GM10266 (cell line): ENCODE measurements around the gene BMAL1.

Experiments used
- DNase-seq: peaks from one replicate; pipeline ENCODE4 v3.0.0; 2012; ENCODE audit errors: extremely low spot score
- TF ChIP-seq, protein P1 (sequence below): IDR thresholded peaks from 2 replicates; pipeline ENCODE4 v1.5.1; 2012; ENCODE audit warnings: mild to moderate bottlenecking, low read depth; ENCODE audit not compliant: control insufficient read depth, insufficient read depth; ENCODE audit errors: missing control alignments

The BMAL1 gene

DNA sequence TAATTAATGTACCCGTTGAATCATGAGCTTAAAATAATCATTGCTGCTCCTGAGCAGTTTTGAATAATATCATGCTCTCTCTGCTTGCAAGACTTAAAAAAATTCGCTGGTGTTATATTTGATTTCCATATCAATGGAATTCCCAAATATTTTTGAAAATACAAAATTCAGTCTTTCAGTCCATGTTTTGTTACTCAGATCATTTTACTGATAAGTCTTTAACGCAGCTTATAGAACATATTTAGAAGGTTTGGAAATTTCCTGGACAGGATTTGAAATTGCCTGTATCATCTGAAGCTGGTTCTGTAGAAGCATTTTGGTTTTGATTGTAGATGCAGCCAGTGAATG is 1.9 kb downstream of the BMAL1 start:
- TF ChIP-seq, protein P1, sequence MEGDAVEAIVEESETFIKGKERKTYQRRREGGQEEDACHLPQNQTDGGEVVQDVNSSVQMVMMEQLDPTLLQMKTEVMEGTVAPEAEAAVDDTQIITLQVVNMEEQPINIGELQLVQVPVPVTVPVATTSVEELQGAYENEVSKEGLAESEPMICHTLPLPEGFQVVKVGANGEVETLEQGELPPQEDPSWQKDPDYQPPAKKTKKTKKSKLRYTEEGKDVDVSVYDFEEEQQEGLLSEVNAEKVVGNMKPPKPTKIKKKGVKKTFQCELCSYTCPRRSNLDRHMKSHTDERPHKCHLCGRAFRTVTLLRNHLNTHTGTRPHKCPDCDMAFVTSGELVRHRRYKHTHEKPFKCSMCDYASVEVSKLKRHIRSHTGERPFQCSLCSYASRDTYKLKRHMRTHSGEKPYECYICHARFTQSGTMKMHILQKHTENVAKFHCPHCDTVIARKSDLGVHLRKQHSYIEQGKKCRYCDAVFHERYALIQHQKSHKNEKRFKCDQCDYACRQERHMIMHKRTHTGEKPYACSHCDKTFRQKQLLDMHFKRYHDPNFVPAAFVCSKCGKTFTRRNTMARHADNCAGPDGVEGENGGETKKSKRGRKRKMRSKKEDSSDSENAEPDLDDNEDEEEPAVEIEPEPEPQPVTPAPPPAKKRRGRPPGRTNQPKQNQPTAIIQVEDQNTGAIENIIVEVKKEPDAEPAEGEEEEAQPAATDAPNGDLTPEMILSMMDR: no peak
- no peak for DNase-seq

DNA sequence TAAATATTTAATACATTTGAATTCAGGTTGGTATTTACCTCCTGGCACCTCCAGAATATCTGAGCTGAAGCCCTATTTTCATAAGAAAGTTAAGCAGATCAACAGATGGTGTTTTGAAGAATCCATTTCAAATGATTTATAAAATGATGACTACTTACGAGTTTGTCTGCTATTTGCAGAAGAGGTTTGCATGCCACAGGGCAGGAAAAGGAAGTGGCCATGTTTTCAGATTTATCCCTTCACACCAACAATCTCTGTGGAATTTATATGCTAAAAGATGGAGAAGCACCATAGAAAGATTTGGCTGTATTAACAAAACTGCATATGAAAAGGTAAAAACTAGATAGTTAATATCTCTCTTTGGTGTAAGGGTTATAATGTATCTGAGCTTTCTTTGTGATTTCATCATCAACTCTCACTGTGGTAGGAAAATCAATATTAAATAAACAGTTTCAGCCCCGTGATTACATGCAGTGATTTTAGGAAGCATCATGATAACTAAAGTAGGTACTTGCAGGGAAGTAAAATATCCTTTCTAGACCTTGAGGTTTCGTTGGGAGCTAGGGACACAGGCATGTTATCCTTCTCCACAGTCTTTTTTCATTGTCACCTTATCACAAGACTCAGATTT is 2.6 kb downstream of the BMAL1 start:
- no peak for DNase-seq
- TF ChIP-seq, protein P1: no peak

DNA sequence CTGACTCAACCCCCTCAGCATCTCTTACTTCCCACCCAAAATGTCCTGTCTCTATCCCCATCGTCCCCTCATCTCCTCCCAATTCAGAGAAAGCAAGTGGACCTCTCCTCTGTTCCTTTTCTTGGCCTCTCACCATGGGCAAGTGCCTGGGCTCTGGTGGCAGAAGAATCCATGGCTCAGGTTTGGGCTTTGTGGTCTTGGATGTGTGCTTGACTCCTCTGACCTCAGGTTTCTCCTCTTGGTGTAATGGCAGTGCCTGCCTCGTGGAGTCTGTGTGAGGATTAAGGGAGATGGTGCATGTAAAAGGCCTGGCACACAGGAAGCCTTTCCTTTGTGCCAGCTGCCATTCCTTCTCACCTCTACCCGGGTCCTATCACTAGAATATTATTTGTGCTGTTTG is 3.2 kb downstream of the BMAL1 start:
- TF ChIP-seq, protein P1: no peak
- no peak for DNase-seq

DNA sequence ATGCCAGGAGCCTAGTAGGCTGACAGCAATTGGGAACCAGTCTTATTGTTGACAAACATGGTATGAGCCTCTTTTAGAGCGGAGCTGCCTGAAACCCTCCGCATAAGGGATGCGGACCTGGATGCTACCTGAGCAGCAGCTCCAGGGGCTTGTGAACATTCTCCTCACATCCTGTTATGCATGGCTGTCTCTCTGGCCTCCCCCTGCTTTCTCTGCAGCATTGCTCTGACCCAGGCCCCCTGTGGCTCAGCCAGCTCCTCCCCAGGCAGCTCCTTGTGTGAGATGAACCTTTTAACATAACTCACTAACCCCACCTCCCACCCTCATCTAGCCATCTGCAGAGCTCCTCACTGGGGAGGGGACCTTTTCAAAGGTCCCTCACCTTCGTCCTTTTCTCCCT is 6.0 kb downstream of the BMAL1 start:
- no peak for DNase-seq
- TF ChIP-seq, protein P1: no peak

DNA sequence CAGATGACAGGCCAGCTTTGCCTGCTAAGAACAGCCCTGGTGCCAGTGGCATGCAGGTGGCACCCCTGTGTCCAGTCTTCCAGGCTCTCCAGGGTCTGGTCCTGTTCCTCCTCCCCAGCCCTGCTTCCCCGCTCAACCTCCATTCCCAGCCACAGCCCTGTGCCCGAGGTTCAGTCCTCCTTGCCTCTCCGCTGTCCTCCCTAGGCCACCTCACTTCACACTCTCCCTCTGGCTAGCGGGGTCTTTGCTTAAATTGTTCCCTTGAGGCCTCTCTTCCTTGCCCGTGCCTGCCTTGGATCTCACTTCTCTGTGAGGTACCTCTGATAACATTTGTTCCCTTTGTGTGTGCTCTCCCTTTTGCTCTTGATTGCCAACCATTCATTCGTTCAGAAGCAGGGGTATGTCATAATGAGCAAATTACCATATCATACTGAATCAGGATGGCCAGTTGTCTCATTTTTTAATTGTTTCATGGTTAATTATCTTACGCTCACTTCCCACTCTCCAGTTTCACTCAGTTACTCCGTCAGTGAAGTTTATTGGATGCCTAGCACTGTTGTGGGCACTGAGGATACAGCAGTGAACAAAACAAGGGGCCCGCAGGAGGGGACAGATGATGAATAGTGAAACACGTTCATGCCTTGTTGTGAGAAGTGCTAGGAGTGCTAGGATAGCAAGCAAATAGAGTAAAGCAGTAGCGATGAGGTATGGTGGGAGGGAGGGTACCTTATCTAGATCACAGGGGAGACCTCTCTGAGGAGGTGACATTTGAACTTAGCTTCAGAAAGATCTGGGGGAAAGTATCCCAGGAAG is 7.4 kb downstream of the BMAL1 start:
- TF ChIP-seq, protein P1: no peak

DNA sequence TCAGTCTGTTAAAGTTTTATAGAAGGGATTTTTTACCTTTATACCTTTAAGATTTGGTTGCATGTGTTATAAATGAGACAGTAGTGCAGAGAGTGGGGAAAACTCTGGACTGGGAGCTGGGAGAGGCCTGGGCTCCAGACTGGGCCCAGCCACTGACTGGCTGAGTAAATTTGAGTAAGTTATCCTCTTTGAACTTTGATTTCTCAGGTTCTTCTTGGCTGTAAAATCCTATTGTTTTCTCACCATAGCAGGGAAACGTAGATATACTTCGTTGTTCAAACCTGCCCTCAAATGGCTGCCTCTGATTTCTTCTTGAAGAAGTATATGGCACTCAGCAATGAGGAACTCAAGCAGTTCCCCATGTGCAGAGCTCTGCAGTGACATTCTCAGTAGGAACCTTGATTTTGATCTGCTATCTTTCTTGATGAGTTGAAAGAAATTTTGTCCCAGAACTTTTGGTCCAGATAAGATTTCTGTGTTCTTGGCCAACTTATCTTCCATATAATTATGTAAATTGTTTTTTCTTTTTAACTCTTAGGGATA is 8.8 kb downstream of the BMAL1 start:
- TF ChIP-seq, protein P1: no peak
- no peak for DNase-seq

More for the DNA sequence above, 7.4 kb downstream of the BMAL1 start:
- no peak for DNase-seq

DNA sequence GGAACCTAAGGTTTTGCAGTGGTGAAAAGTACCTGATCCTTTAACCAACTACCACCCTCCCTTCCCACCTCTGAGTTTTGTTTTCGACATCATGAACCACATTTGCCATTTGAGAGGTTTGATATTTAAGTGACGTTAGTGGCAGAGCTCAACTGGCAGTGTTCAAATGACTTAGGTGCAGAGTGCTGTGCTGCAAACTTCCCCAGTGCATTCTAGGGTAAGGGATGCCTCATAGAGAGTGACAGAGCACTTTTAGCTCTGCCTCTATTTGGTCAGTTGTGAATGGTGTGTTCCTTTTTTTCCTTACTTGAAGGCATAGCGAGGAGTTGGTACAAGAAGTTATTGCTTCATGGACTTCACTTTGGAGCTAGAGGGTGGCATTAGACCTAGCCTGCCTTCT is 9.4 kb downstream of the BMAL1 start:
- TF ChIP-seq, protein P1: no peak
- DNase-seq: no peak
